HG03558 (cell line): ENCODE results near the gene CGB7.
"Not testable (repeated sequence)": the region's sequence is repeated elsewhere in the genome, so short reads cannot be mapped to it uniquely, and the experiment has no call there.

Experiments used
- ATAC-seq: cut with Tn5 transposase; IDR thresholded peaks from one replicate; pipeline ENCODE4 v1.9.1; 2021; ENCODE audit warnings: moderate number of reproducible peaks; ENCODE audit not compliant: unreplicated experiment; ENCODE audit errors: extremely low read depth

CGB7 gene

DNA sequence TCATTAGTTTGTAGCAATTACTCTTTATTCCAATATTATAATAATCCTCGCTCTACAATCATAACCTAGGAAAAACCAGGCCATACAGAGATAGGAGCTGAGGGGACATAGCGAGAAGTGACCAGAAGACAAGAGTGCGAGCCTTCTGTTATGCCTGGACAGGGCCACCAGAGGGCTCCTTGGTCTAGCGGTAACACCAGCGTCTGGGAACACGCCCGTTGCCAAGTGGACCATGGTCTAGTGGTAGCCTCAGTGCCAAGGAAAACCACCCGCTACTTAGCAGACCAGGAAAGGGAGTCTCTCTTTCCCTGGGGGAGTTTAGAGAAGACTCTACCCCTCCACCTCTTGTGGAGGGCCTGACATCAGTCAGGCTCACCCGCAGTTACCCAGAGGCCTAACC is 17.3 kb upstream of the CGB7 start:
- not testable (repeated sequence) for ATAC-seq

DNA sequence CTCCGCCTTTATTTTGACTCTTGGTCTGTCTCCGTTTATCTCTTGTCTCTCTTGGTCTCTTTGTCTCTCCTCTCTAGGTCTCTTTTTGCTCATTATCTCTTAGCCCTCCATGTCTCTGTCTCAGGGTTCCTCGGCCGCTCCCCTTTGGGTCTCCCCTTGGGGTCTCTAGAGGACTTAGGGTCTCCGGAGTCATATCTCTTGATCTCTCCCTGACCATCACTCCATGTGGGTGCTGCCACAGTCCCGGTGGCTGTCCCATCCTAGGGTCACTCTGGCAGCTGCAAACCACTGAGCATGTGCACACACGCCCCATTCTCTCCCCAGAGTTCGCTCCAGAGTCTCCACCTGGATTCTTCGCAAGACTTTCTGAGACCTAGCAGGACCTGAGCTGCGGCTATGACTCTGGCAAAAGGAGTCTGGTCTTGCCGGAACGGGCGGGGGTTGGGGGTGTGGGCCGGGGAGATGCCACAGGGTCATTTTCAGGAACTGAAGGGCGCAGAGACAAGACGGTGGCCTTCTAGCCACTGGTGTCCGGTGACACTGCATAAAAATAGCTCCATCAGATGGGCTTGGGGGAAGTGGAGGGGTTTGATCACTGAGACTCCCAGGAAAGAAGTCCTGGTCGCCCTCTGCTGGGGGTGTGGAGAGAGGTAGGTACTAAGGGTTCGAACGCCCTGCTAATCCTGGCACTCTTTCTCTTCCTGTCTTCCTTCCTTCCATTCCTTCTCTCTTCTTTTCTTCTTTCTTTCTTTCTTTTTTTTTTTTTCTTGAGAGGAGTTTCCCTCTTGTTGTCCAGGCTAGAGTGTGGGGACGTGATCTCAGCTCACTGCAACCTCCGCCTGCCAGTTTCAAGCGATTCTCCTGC is 16.2 kb upstream of the CGB7 start:
- ATAC-seq, result no peak

DNA sequence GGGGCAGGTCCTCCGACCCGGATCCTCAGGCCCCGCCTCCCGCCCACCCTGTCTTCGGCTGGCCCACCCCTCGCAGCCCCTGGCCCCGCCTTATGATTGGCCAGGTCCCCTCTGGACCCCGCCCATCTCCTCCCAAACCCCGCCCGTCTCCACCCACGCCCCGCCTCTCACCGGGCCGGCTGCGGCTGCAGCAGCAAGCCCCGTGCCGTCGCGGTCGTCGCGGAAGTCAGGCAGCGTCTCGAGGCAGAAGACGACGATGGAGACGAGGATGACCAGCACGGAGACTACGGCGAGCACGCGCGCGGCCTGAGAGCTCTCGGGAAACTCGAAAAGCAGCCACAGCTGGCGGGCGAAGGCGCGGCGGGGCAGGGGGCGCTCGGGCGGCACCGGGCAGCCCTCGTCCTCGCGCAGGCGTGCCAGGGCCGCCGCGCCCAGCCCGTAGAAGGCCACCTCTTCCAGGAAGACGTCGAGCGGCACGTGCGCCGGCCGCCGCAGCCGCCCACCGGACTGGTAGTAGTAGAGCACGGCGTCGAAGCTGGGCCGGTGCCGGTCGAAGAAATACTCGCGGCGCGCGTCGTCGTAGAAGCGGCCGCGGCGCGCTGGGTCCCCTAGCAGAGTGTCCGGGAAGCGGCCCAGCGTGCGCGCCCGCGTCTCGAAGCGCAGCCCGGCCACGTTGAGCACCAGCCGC is 14.5 kb upstream of the CGB7 start:
- no peak for ATAC-seq

DNA sequence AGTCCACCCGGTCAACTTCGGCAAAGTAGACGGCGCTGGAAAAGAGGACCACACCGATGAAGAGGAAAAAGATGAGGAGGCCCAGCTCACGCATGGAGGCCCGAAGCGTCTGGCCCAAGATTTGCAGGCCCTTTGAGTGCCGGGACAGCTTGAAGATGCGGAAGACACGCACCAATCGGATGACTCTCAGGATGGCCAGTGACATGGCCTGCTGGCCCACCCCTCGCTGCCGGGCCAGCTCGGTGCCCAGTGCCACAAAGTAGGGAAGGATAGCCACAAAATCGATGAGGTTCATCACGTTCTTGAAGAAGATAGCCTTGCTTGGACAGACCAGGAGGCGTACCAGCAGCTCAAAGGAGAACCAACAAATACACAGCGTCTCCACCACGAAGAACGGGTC is 12.9 kb upstream of the CGB7 start:
- no peak for ATAC-seq

DNA sequence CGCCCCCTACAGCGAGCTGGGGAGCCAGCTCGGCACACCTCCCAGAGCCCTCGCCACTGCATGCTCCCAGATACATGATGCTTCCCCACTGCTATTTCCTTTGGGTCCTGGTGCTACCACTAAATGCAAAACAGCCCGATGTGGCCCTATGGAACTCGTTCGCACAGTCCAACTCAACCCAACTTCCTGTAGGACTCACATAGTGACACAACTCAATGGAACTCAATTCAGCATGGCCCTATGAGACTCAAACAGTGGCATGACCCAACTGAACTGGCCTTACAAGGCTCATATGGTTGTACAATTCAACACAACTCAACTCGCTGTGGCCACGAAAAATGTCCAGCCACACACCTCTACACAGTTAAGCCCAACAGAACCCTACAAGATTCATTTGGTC is 11.5 kb upstream of the CGB7 start:
- ATAC-seq, result no peak

DNA sequence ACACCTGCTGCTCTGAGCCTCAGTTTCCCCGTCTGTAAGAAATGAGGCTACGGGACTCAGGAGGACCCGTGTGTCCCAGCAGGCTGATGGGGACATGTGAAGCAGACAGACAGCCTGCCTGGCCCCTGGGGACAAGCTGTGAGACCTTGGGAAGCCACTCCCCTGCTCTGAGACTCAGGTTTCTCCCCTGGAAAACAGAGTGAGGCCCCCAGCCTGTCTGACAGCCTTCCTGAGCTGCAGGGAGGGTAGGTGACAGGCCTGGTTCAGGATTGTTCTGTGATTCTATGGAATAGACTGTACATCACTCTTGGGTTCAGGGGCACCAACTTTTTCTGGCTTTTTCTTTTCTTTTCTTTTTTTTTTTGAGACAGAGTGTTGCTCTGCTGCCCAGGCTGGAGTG is 10.0 kb upstream of the CGB7 start:
- no peak for ATAC-seq

DNA sequence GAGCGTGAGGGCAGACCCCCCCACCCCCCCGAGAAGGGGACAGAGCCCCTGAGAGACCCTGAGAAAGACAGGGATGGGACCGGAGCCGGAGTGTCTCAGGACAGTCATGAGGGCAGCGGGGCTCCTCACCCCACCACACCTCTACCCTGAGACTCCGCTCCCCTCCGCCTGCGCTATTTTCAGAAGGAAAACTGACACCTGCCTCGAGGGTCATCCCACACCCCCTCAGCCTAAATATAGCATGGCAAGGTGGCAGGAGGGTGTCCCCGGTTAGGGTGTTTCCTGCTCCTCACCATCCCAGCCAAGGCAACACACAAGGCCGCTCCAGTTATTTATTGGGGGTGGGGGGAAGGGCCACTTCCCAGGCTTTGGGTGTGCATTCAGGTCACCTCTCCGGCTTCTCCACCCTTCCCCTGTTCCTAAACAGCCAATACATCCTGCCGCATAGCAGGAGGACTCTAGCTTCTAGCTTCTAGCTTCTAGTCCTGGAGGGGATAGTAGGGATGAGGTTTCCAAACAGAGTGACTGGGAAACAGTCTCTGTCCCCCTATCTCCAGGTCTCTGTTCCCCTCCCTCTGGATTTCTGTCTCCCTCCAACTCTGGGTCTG is 8.5 kb upstream of the CGB7 start:
- no peak for ATAC-seq

DNA sequence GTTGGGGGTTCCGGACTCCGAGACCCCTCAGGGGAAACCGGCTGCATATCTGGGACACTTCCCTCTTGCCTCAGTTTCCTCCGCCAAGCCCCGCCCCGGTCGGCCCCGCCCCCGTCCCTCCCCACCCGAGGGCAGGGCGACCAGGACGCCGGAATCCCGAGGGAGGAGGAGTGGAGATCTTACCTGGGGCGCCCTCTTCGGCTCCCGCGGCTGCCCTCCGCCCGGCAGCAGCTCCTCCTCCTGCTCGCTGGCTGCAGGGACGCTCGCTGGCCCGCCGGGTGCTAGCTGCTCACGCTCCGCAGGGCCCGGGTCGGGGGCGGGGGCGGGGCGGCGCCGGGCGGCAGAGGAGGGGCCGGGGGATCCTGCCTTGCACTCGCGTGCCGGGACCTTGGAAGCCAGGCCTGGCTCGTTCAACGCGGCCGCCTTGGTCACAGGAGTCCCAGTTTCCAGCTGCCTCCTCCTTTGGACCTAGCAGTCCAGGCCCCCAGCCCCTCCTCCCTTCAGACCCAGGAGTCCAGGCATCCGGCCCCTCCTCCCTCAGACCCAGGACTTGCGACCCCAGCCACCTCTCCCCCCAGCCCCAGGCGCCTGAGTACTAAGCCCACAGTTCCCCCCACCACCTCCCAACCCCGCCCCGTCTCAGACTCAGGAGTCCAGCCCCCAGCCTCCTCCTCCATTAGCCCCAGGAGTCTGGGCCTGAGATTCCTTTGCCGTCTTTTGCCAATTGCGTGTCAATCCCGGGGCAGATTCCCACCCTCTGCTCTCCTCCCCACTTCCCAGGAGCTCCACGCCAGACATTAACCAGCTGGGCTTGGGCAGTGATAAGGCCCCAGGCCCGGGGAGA is 7.4 kb upstream of the CGB7 start, which contains the start of gene NTF4:
Gene NTF4 (minus strand): TSS at position 51 of the 844 bp plus-strand sequence. CDS start 2,821 bp downstream, outside the sequence.
- no peak for ATAC-seq

DNA sequence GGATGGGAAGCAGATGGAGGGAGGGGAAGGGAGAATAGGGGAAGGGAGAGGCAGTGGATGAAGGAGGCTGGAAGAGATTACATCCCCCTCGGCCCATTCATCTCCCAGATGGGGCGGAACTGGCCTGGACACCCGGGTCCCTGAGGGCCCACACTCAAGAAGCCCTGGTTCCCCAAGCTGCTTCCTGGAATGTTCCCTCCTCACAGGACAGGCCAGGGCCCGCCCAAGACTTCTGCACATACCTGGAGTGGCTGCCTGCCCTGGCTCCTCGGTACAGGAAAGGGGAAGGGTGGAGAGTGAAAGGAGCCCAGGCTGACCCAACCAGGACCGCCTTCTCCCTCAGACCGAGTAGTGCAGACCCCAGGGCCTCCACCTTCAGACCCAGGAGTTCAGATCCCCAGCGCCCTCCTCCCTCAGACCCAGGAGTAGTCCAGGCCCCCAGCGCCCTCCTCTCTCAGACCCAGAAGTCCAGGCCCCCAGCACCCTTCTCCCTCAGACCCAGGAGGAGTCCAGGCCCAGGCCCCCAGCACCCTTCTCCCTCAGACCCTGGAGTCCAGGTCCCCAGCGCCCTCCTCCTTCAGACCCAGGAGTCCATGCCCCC is 6.6 kb upstream of the CGB7 start:
- ATAC-seq, result no peak

DNA sequence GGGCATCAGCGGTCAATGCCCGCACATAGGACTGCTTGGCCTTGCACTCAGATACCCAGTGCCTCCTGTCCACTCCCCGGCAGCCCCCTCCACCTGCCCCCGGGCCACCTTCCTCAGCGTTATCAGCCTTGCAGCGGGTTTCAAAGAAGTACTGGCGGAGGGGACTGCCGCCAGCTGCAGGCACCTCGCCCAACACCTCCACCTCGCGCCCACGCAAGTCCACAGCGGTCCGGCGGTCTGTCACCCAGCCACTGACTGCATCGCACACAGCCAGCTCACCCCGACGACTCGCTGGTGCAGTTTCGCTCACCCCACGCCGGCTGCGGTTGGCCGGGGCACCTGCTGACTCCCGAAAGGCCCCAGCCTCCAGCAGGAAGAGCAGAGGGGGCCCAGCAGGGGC is 3.9 kb upstream of the CGB7 start:
- no peak for ATAC-seq

DNA sequence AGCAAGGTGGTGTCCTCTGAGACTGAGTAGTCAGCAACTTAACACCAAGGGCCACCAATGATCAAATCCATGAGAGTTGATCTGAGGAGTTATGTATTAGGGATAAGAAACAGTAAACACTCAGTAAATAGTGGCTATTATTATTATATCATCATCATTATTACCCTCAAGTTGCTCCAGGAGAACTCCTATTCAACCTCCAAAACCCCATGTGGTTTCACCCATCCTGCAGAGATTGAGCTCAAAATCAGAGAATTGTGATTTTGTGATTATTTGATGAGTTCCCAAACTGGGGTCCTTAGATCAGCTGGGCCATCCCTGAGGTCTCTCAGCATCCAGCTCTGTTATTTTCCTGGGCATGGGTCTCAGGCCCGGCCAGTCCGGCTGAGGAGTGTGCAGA is 3.5 kb upstream of the CGB7 start:
- no peak for ATAC-seq

DNA sequence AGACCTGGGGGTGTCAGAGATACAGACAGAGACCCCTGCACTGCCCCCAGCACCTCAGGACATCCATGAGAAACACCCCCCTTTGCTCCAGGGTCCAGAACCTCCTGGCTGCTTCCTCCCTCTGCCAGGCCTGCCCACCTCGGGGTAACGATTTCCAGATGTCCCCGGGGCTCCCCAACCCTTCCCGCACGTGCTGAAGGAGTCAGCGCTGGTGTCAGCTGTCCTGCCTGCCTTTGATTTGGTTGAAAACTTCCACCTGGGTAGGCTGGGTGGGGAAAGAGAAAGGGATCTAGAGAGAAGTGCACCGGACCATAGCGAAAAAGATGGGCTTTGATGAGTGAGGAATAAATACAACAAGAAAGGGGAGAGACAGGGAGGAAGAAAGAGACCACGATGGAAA is 1.5 kb upstream of the CGB7 start:
- ATAC-seq, result no peak

DNA sequence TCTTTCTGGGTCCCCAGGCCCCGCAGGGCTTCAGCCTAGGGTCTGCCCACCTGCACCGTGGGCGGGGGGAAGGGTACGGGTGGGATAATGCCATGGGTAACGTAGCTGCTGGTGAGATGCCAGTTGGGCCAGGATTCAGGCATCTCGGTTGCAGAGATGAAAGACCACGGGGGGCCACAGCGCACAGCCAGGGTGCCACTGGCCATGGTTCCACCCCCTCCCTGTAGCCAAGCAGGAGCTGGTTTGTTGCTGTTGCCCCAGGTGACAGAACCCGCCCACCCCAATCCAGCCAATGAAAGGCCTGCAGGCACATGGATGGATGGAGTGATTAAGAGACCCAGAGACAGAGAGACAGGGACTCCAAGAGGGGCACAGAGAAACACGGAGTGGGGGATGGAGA is 1.0 kb upstream of the CGB7 start:
- no peak for ATAC-seq

DNA sequence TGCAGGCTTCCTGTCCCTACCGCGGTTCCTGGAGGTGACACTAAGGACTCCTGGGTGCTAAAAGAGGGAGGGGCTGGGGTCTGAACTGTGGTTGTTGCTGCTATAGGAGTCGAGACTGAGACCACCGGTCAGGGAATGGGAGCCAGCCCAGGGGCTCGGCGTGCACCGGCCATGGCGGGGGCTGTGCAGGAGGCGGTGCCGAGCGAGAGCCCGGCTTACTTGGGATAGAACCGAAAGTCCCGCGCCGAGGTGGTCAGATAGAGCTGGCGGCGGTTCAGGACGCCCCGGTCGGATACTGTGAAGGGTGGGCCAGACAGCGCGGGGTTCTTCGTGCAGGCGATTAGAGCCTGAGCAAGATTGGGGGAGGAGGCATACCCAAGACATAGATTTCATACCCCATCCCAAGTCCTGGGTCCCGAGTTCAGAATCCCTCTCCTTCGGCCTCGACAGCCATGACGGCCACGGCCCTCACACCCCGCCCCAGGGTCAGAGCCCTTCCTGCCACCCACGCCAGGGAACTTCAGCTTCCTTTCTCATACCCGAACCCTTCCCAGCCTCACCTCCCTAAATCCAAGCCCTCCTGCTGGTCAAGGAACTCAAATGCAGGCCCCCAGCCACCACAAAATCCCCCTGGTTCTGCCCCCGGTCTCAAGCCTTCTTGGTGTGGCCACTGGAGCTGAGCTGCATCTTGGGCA is 500 bp downstream of the CGB7 start:
- not testable (repeated sequence) for ATAC-seq

DNA sequence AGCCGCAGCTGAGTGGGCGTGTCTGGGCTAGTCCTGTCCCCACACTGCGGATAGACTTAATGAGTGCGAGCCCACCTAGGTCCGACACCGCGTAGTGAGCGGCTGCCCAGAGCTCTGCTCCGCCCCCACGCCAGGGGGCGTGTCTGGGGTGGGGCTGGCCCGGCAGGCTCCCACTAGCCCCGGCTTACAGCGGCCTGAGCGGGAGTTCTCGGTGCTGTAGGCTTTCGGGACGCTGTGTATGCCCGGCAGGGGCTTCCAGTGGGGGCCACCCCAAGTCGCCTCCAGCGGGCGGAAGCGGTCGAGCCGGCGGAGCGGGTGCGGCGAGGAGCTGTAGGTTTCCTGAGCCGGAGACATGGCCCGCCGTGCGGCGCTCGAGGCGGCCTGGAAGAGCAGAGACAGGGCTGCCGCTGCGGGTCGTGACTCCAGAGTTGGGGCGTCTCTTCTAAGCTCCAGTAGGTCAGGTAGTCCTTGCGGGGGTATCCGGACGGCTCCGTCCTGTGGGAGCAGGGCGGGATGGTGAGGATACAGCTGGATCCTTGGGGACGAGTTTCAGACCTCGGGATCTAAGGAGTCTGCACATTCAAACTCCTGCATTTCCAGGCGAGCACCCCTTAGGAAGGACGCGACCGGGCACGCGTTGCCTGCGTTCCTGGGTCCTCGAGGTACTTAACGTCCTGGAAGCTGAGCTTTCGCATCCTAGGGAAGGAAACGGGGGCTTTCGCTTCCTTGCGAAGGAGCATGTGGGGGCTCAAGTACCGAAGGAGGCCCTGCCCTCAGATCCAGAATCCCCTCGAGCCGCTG is 1.2 kb downstream of the CGB7 start:
- no peak for ATAC-seq

DNA sequence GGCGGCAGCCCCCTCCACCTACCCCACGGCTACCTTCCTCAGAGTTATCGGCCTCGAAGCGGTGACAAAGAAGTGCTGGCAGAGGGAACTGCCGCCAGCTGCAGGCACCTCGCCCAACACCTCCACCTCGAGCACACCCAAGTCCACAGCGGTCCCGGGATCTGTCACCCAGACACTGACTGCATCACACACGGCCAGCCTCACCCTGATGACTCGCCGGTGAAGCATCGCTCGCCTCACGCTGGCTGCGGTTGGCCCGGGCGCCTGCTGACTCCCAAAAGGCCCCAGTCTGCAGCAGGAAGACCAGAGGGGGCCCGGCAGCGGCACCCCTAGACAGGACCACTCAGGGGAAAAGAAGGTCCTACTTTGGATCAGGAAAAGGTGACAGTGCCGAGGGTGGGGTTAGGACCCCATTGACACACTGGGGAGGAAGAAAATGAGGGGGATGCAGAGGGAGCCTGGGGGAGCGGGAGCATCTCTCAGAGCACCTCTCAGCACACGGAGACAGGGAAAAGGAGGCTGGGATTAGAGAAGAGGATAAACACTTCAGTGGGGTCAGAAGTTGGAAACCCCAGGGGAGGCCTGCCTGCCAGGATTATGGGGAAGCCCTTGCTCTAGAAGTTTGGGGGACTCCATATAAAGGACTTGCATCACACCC is 7.0 kb downstream of the CGB7 start:
- not testable (repeated sequence) for ATAC-seq

DNA sequence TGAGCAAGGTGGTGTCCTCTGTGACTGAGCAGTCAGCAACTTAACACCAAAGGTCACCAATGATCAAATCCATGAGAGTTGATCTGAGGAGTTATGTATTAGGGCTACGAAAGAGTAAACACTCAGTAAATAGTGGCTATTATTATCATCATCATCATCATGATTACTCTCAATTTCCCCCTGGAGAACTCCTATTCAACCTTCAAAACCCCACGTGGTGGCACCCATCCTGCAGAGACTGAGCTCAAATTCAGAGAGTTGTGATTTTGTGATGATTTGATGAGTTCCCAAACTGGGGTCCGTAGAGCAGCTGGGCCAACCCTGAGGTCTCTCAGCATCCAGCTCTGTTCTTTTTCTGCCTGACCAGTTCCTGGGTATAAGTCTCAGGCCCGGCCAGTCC is 7.7 kb downstream of the CGB7 start:
- not testable (repeated sequence) for ATAC-seq

DNA sequence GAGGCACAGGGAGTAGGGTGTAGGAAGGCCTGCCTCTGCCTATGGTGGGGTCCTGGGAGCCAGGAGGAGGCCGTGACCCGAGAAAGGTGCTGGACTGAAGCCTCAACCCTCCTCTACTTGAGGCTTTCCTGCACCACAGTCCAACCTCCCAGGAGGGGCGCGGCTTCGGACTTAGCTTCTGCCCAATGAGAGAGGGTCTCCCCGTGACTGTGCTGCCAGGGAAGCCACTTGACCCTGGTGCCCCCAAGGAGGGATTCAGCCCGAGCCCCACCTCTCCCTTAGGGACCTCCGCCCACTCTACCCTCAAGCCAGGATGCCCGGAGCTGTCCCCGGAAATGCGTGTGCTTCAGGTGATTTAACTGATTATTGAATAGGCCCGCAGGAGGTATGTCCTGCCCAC is 8.5 kb downstream of the CGB7 start, which contains the start of gene CGB8:
Gene CGB8 (minus strand): TSS at position 101 of the 400 bp plus-strand sequence. CDS start 372 bp downstream, outside the sequence.
- ATAC-seq, result not testable (repeated sequence)
